A549 (cell line): ENCODE results near the gene MCIDAS.

Experiments
- CEBPB ChIP-seq, 2 experiments: fragments of >200 bp in 1 of 2; sonication (Bioruptor Twin) in 1 of 2; formaldehyde crosslinking in 1 of 2; IDR thresholded peaks; 2 replicates each; pipeline ENCODE4 v1.6.1; 2012 to 2016
- FOSB ChIP-seq: fragments of 250-450 bp; sonication (Bioruptor Pico); IDR thresholded peaks from 2 replicates; pipeline ENCODE4 v1.5.0; 2020; ENCODE audit warnings: mild to moderate bottlenecking, moderate library complexity
- FOSL2 ChIP-seq, 2 experiments: fragments of 450-650 bp in 1 of 2; fragments of >200 bp in 1 of 2; sonication (Bioruptor Twin) in 1 of 2; formaldehyde crosslinking; IDR thresholded peaks; 2 replicates each; pipeline versions ENCODE4 v1.5.0 to v1.6.1; 2016 to 2020; ENCODE audit warnings: mild to moderate bottlenecking in 1 of 2, moderate library complexity in 1 of 2
- HOXA7 ChIP-seq: fragments of 250-450 bp; sonication (Bioruptor Pico); IDR thresholded peaks from 2 replicates; pipeline ENCODE4 v1.5.0; 2020; ENCODE audit warnings: mild to moderate bottlenecking, moderate library complexity
- JUN ChIP-seq, 2 experiments: fragments of >200 bp; sonication (Bioruptor Twin); formaldehyde crosslinking; IDR thresholded peaks; 2 replicates in 1 of 2; 3 replicates in 1 of 2; pipeline ENCODE4 v1.6.1; 2016 to 2017
- POLR2A ChIP-seq: IDR thresholded peaks from 2 replicates; pipeline ENCODE4 v1.6.1; 2012; ENCODE audit warnings: mild to moderate bottlenecking, low read length
- RCOR1 ChIP-seq: fragments of 150-350 bp; IDR thresholded peaks from 2 replicates; pipeline ENCODE4 v1.6.1; 2014; ENCODE audit warnings: antibody characterized with exemption, low read length, low read depth
- RFX5 ChIP-seq: fragments of 450-650 bp; IDR thresholded peaks from 2 replicates; pipeline ENCODE4 v1.7.1; 2014; ENCODE audit warnings: antibody characterized with exemption, mild to moderate bottlenecking, moderate library complexity
- TP53 ChIP-seq: fragments of 250-450 bp; sonication (Bioruptor Pico); IDR thresholded peaks from 2 replicates; pipeline ENCODE4 v1.5.0; 2021; ENCODE audit warnings: mild to moderate bottlenecking, moderate library complexity
- ZNF302 ChIP-seq: fragments of 250-450 bp; sonication (Bioruptor Pico); IDR thresholded peaks from 2 replicates; pipeline ENCODE4 v1.9.0; 2021; ENCODE audit warnings: inconsistent platforms, mild to moderate bottlenecking, moderate library complexity
- ZSCAN20 ChIP-seq: fragments of 250-450 bp; sonication (Bioruptor Pico); IDR thresholded peaks from 2 replicates; pipeline ENCODE4 v1.8.0; 2022; ENCODE audit warnings: mild to moderate bottlenecking, moderate library complexity
- TF ChIP-seq, protein P1 (sequence below): fragments of >200 bp; sonication (Bioruptor Twin); formaldehyde crosslinking; IDR thresholded peaks from 3 replicates; pipeline ENCODE4 v1.5.1; 2016
- TF ChIP-seq, protein P2 (sequence below): fragments of 200-600 bp; sonication (generic); IDR thresholded peaks from 2 replicates; pipeline ENCODE4 v1.6.1; 2016; ENCODE audit warnings: antibody characterized with exemption, mild to moderate bottlenecking, moderate library complexity
- TF ChIP-seq, protein P3 (sequence below): IDR thresholded peaks from 2 replicates; pipeline ENCODE4 v1.6.1; 2012

DNA sequence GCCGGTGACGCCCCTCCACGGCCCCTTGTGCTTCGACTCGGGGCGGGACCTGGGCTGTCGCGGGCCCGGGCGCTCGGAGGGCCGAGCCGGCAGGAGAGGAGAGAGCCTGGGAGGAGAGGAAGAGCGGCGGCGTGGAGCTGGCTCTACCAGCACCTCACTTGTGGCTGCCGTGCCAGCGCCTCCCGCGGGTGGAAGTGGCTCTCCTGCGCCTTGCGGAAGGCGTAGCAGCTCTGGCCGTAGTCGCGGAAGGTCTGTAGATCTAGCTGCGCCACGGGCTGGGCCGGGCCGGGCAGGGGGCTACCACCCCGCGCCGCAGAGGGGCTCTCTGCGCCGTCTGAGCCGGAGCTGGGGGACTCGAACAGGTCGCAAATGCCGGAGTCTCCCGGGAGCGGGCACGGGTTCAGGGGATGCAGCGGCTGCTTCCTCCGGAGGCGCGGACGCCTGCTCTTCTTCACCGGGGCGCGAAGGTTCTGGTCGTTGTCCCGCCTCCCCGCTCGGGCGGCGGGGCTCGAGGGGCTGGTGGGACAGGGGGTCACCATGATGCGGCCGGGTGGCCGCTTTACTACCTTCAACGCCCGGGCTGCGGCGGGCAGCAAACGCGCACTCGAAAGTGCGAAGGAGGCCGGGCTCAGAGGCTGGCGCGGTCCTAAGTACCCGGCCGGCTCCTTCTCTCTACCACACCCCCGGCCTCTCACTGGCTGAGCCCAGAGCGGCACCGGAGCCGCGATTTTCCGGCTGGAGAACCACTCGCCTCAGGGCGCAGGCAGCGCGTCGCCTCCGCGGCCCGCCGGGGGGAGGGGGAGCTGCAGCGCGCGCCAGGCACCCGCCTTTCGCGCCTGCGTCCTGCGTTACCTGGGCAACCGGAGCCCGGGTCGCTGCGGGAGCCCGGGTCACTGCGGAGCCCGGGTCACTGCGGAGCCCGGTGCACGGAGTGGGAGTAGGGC is 6.1 kb upstream of the MCIDAS start, which contains the start of gene CCNO:
- TF ChIP-seq, protein P1, sequence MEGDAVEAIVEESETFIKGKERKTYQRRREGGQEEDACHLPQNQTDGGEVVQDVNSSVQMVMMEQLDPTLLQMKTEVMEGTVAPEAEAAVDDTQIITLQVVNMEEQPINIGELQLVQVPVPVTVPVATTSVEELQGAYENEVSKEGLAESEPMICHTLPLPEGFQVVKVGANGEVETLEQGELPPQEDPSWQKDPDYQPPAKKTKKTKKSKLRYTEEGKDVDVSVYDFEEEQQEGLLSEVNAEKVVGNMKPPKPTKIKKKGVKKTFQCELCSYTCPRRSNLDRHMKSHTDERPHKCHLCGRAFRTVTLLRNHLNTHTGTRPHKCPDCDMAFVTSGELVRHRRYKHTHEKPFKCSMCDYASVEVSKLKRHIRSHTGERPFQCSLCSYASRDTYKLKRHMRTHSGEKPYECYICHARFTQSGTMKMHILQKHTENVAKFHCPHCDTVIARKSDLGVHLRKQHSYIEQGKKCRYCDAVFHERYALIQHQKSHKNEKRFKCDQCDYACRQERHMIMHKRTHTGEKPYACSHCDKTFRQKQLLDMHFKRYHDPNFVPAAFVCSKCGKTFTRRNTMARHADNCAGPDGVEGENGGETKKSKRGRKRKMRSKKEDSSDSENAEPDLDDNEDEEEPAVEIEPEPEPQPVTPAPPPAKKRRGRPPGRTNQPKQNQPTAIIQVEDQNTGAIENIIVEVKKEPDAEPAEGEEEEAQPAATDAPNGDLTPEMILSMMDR, result no peak
- TF ChIP-seq TP53 (CRISPR knock-in tag), result no peak
- TF ChIP-seq, protein P2, sequence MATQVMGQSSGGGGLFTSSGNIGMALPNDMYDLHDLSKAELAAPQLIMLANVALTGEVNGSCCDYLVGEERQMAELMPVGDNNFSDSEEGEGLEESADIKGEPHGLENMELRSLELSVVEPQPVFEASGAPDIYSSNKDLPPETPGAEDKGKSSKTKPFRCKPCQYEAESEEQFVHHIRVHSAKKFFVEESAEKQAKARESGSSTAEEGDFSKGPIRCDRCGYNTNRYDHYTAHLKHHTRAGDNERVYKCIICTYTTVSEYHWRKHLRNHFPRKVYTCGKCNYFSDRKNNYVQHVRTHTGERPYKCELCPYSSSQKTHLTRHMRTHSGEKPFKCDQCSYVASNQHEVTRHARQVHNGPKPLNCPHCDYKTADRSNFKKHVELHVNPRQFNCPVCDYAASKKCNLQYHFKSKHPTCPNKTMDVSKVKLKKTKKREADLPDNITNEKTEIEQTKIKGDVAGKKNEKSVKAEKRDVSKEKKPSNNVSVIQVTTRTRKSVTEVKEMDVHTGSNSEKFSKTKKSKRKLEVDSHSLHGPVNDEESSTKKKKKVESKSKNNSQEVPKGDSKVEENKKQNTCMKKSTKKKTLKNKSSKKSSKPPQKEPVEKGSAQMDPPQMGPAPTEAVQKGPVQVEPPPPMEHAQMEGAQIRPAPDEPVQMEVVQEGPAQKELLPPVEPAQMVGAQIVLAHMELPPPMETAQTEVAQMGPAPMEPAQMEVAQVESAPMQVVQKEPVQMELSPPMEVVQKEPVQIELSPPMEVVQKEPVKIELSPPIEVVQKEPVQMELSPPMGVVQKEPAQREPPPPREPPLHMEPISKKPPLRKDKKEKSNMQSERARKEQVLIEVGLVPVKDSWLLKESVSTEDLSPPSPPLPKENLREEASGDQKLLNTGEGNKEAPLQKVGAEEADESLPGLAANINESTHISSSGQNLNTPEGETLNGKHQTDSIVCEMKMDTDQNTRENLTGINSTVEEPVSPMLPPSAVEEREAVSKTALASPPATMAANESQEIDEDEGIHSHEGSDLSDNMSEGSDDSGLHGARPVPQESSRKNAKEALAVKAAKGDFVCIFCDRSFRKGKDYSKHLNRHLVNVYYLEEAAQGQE, result no peak
- TF ChIP-seq FOSB (CRISPR knock-in tag), result no peak
- no peak for TF ChIP-seq FOSL2 (IDR thresholded peaks at IDR 0.05)
- no peak for TF ChIP-seq FOSL2 (CRISPR knock-in tag; IDR thresholded peaks at IDR 0.05)
- no peak for TF ChIP-seq CEBPB (IDR thresholded peaks at IDR 0.05)
- TF ChIP-seq, protein P3, sequence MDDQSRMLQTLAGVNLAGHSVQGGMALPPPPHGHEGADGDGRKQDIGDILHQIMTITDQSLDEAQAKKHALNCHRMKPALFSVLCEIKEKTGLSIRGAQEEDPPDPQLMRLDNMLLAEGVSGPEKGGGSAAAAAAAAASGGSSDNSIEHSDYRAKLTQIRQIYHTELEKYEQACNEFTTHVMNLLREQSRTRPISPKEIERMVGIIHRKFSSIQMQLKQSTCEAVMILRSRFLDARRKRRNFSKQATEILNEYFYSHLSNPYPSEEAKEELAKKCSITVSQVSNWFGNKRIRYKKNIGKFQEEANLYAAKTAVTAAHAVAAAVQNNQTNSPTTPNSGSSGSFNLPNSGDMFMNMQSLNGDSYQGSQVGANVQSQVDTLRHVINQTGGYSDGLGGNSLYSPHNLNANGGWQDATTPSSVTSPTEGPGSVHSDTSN, result no peak
- TF ChIP-seq JUN (IDR thresholded peaks at IDR 0.05), result no peak
- TF ChIP-seq POLR2A, result peak; percentile 51; the same call in 1 of the 2 replicates
- no peak for TF ChIP-seq RFX5
- TF ChIP-seq HOXA7 (CRISPR knock-in tag), result no peak
- TF ChIP-seq RCOR1, result no peak
- TF ChIP-seq ZSCAN20 (CRISPR knock-in tag), result no peak
- no peak for TF ChIP-seq ZNF302
